HepG2 (cell line): ENCODE data around the gene METTL23. TPM values are rescaled to one million over a fixed set of nuclear protein-coding genes. Genes with fewer than 3 reads are reported as not detected.

Experiments used
- DNMT3B ChIP-seq: conservative IDR thresholded peaks from 2 replicates; pipeline ENCODE4 v1.6.1; 2016; ENCODE audit warnings: missing biosample characterization, control low read depth
- E2F1 ChIP-seq: sonication (generic); formaldehyde crosslinking; IDR thresholded peaks from 2 replicates; pipeline ENCODE4 v1.5.0; 2020; ENCODE audit warnings: missing genetic modification reagents
- HIC2 ChIP-seq: sonication (generic); formaldehyde crosslinking; IDR thresholded peaks from 2 replicates; pipeline ENCODE4 v1.9.0; 2022; ENCODE audit warnings: low read depth, missing genetic modification reagents
- HMGA1 ChIP-seq: sonication (generic); formaldehyde crosslinking; conservative IDR thresholded peaks from 2 replicates; pipeline ENCODE4 v1.4.0; 2020; ENCODE audit warnings: missing genetic modification reagents
- HOXA9 ChIP-seq: sonication (generic); formaldehyde crosslinking; IDR thresholded peaks from 2 replicates; pipeline ENCODE4 v1.8.1; 2022; ENCODE audit warnings: missing genetic modification reagents, mild to moderate bottlenecking, moderate library complexity, borderline replicate concordance
- KLF11 ChIP-seq: IDR thresholded peaks from 2 replicates; pipeline ENCODE4 v1.6.1; 2016; ENCODE audit warnings: missing compliant biosample characterization
- NFKBIZ ChIP-seq: IDR thresholded peaks from 2 replicates; pipeline ENCODE4 v1.6.1; 2018; ENCODE audit warnings: missing genetic modification reagents, missing compliant biosample characterization
- PHF5A ChIP-seq: IDR thresholded peaks from one replicate; pipeline ENCODE4 v1.6.1; 2018; ENCODE audit warnings: low read depth, missing genetic modification reagents; ENCODE audit not compliant: unreplicated experiment
- ZBTB33 ChIP-seq: sonication (generic); formaldehyde crosslinking; IDR thresholded peaks from 2 replicates; pipeline ENCODE4 v1.4.0; 2020; ENCODE audit warnings: missing genetic modification reagents
- ZNF101 ChIP-seq: sonication (generic); formaldehyde crosslinking; IDR thresholded peaks from 2 replicates; pipeline ENCODE4 v1.4.0; 2020; ENCODE audit warnings: mild to moderate bottlenecking, low read depth, missing genetic modification reagents, borderline replicate concordance
- ZNF251 ChIP-seq: sonication (generic); formaldehyde crosslinking; IDR thresholded peaks from 2 replicates; pipeline ENCODE4 v1.9.0; 2021; ENCODE audit warnings: mild to moderate bottlenecking, missing genetic modification reagents
- ZNF644 ChIP-seq: IDR thresholded peaks from 2 replicates; pipeline ENCODE4 v1.6.1; 2016; ENCODE audit warnings: low read depth
- ZNF773 ChIP-seq: sonication (generic); formaldehyde crosslinking; IDR thresholded peaks from 2 replicates; pipeline ENCODE4 v1.4.0; 2020; ENCODE audit warnings: missing genetic modification reagents, borderline replicate concordance
- ZNF776 ChIP-seq: sonication (generic); formaldehyde crosslinking; IDR thresholded peaks from 2 replicates; pipeline ENCODE4 v1.4.0; 2020; ENCODE audit warnings: mild to moderate bottlenecking, missing genetic modification reagents
- ZNF839 ChIP-seq: sonication (generic); formaldehyde crosslinking; IDR thresholded peaks from 2 replicates; pipeline ENCODE4 v1.4.0; 2020; ENCODE audit warnings: missing genetic modification reagents, mild to moderate bottlenecking, borderline replicate concordance
- ZNF878 ChIP-seq: sonication (generic); formaldehyde crosslinking; IDR thresholded peaks from 2 replicates; pipeline ENCODE4 v1.8.1; 2023; ENCODE audit warnings: mild to moderate bottlenecking, missing genetic modification reagents, moderate library complexity
- ZSCAN29 ChIP-seq: sonication (generic); formaldehyde crosslinking; conservative IDR thresholded peaks from 2 replicates; pipeline ENCODE4 v1.4.0; 2020; ENCODE audit warnings: mild to moderate bottlenecking, missing genetic modification reagents
- polyA plus RNA-seq, 8 experiments: library from polyadenylated mRNA; depleted of rRNA in 3 of 8; stranded (reverse) in 7 of 8; unstranded in 1 of 8; fragments of >200 nt; fragmentation: Illumina TruSeq in 4 of 8; extraction: Trizol in 4 of 8; gene quantifications; 2 replicates each; pipeline versions ENCODE4 v1.2.1 to v1.2.3, GENCODE V29; 2011 to 2016; ENCODE audit warnings: low read depth in 4 of 8, missing spikeins in 1 of 8, mixed read lengths in 1 of 8; ENCODE audit not compliant: insufficient read depth in 1 of 8
- total RNA-seq, 5 experiments: library from RNA; depleted of rRNA; stranded (reverse); fragments of >200 nt; fragmentation: Illumina TruSeq; extraction: Trizol; gene quantifications; 2 replicates each; pipeline ENCODE4 v1.2.3, GENCODE V29; 2016; ENCODE audit warnings: low read depth in 1 of 5

The METTL23 gene
- total and polyA plus RNA-seq, 2 of the 13 experiments (the other 11 are each of a cell fraction or from before 2014, with no cell fraction given) = 39.9 to 104 TPM

GRCh38 chr17:76700617-76701470 is 25.8 kb upstream of the METTL23 start (continued):
- TF ChIP-seq DNMT3B (no peak), ZNF878 (CRISPR knock-in tag) (peak; percentile 30; the same call in 1 of the 2 replicates), HOXA9 (no peak), E2F1 (CRISPR knock-in tag) (no peak), HIC2 (CRISPR knock-in tag) (peak; percentile 68; the same call in 1 of the 2 replicates), ZNF839 (CRISPR knock-in tag) (0 out of 2 replicates have a peak, but pooled peaks have one; percentile 81), ZNF776 (CRISPR knock-in tag) (0 out of 2 replicates have a peak, but pooled peaks have one; percentile 72), ZNF644 (CRISPR knock-in tag) (no peak), ZNF773 (CRISPR knock-in tag) (no peak), ZNF101 (CRISPR knock-in tag) (no peak), NFKBIZ (no peak), HMGA1 (CRISPR knock-in tag) (no peak), ZSCAN29 (peak; percentile 69), ZBTB33 (CRISPR knock-in tag) (0 out of 2 replicates have a peak, but pooled peaks have one; percentile 28), KLF11 (CRISPR knock-in tag) (no peak; the same call in 1 of the 2 replicates), ZNF251 (CRISPR knock-in tag) (peak; percentile 40), PHF5A (CRISPR knock-in tag) (peak; percentile 71)
